Left colon (tissue), 2 donors: ENCODE measurements around the gene OSBPL6. TPM values are rescaled to one million over a fixed set of nuclear protein-coding genes. Genes with fewer than 3 reads are reported as not detected.
"Not testable (repeated sequence)": the region's sequence is repeated elsewhere in the genome, so short reads cannot be mapped to it uniquely, and the experiment has no call there.

Source experiments
- ATAC-seq: fragments of 200-7000 bp; cut with Tn5 transposase; one replicate; pipeline ENCODE4 v1.9.1; 2020; ENCODE audit warnings: mild to moderate bottlenecking, moderate library complexity
- DNase-seq, 2 donors: peaks; one replicate each; pipeline ENCODE4 v3.0.0-alpha.2; 2020
- intact Hi-C, 2 donors: fragments of 100-400 bp; cut with DNase I in 1 of 2; cut with micrococcal nuclease in 1 of 2; formaldehyde crosslinking; loops; one replicate each; pipeline versions ENCODE4 v1.11.2 to v1.14.0; 2022; cut with DNase I, micrococcal nuclease
- total RNA-seq, 2 donors: library from RNA; stranded (reverse); fragmentation: NEBNext Ultra II Directional; extraction: Animal tissue kit (Norgen Biotek cat#: 25700); gene quantifications; one replicate each; pipeline ENCODE4 v1.2.1, GENCODE V29; 2021
- donor health status: DM: no; HTN: no; CAD: no.
- donor health status: DM: yes; HTN: yes; CAD: no.

Gene OSBPL6
- total RNA-seq, 2 donors from 2014 or later, result 1.8 to 1.9 TPM

DNA sequence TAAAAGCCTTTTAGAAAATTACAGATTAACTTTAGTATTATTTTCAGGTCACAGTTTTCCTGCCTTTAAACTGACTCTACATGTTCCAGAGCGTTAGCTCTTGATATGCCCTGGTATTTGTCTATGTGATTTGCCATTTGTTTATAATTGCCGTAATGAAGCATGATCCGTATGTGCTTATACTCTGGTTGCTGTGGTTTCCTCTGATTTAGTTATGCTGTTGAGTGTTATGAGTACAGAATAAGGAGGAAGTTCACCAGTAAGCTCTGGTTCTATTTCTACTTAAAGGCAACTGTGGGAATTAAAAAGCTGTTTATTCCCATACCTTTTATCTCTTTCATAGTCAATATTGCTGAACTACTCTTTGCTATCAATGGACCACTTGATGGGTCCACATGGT, 123.5 kb downstream of the OSBPL6 start:
- no peak for DNase-seq
- ATAC-seq, result no peak
- intact Hi-C loops, result no loop called here

DNA sequence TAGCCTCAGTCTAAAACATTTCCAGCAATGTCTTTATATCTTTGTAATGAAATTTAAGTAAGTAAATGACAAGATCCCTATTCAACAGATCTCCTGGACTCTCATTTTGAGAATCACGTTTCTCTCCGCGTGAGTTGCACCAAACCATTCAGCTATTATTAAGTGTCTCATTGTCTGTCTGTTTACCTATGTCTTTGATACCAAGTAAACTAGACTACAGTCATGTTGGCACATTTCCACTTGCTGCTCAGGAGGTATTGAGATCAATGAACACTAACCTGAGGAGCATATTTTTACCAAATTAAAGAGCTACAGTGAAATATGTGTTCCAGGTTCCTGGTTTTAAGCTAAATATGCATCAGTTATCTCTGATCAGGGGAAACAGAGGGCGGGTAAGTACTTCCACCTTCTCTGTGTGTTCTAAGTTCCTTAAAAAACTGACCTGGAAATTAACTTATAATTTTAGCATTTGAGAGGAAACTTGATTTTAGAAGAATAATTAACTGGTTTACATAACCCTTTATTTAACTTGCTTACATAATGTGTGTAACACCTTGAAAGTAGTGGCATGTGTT, 125.8 kb downstream of the OSBPL6 start:
- DNase-seq (no peak), ATAC-seq (no peak)
- intact Hi-C loops, result no loop called here

DNA sequence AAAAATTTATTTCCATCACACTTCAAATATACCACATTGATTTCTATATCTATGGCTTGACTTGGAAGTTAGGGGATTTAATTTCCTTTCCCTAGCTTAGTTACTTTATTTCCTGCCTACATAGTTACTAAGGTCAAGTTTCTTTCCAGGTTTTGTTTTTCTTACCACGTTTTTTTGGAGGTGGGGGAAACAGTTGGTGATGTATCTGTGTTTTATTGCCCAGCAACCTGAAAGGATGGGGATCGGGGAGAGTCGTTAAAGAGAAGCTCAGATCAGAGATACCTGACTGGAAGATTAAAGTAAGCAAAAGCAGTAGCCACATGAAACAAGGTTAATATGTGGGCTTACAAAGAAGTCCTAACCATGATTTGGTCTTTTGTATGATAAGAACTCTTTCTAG, 127.8 kb downstream of the OSBPL6 start:
- intact Hi-C loops, result no loop called here

DNA sequence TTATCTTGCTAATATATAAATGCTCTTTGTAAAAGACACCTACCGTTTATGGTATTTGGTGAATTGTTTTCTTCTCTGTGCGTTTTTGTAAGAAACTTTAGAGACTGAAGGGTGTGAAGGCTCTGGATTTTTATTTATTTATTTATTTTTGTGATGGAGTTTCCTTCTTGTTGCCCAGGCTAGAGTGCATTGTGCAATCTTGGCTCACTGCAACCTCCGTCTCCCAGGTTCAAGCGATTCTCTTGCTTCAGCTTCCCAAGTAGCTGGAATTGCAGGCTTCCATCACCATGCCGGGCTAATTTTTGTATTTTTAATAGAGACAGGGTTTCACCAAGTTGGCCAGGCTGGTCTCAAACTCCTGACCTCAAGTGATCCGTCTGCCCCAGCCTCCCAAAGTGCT, 129.0 kb downstream of the OSBPL6 start:
- DNase-seq, intact Hi-C loops, ATAC-seq: not testable (repeated sequence)

More for the DNA sequence above, 127.8 kb downstream of the OSBPL6 start:
- no peak for DNase-seq
- ATAC-seq, result no peak

DNA sequence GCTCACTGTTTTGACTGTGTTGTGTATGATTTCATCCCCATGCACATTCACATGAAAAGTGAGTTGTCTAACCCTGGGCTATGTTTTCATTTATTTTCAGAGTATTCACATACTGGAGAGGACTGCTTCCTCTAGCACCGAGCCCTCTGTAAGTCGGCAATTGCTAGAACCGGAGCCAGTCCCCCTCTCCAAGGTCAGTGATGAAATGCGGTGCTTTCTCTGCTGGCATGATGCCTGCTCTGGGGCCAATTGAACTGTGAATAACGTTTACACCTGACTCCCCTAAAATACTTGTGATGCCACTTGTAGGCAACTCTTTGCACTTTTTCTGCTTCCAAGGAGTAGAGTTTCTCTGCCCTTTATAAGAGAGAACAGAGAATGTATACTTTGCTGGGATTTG, 129.8 kb downstream of the OSBPL6 start:
- no peak for ATAC-seq

DNA sequence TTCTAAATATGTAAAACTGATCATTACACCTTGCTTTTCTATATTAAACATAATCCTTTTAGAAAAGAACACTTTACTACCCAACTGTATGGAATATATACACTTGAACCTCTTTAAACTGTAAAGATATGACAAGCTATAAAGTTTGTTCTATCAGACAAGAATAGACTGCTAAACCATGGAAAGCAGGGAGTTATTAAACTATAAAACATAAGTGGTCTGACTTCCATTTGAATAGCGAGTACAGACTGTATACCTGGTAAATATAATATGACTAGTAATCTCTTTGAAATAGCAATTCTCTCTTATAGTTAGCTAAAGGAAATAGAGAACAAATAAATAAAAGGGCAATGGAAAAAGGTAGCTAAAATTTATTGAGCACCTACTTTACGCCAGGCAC, 131.0 kb downstream of the OSBPL6 start:
- intact Hi-C loops, result no loop called here
- peak; percentile 64 for ATAC-seq
- no peak for DNase-seq

More for the DNA sequence above, 129.8 kb downstream of the OSBPL6 start:
- no peak for DNase-seq
- intact Hi-C loops, result no loop called here

DNA sequence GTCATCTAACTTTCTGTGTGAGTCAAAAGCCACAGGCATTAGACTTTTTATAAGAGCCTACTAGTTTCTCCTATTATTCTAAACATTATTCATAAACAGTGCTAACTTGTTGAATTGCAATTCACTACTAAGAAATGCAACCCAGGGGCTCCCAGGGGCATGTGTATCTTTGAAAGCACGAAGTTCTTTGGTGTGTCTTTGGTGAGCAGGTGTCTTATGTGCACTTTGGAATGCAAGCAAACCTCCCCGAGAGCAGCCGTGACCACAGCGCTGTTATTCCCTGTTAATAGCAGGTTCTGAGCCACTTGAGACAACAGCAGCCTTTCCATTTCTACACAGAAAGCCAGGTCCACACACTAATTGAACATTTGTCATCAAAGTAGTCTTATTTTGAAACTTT, 133.2 kb downstream of the OSBPL6 start:
- intact Hi-C loops, result no loop called here
- DNase-seq (peak in 1 of 2 donors; percentile 7), ATAC-seq (peak; percentile 26)

DNA sequence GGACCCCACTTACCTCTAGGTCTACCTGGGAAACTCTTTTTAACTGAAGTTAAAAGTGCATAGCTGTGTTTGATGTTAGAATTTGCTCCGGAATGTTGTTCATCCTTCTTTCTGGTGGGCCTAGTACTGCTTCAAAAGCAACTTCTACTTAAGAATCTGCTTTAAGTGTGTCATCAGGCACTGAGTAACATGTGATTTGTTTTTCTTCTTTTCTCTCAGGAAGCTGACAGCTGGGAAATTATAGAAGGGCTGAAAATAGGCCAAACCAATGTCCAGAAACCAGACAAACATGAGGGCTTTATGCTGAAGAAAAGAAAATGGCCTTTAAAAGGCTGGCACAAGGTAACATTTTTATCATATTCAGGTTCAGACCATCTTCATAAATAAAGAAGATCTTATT, 133.7 kb downstream of the OSBPL6 start:
- DNase-seq (no peak), ATAC-seq (no peak)
- intact Hi-C loops, result no loop called here

DNA sequence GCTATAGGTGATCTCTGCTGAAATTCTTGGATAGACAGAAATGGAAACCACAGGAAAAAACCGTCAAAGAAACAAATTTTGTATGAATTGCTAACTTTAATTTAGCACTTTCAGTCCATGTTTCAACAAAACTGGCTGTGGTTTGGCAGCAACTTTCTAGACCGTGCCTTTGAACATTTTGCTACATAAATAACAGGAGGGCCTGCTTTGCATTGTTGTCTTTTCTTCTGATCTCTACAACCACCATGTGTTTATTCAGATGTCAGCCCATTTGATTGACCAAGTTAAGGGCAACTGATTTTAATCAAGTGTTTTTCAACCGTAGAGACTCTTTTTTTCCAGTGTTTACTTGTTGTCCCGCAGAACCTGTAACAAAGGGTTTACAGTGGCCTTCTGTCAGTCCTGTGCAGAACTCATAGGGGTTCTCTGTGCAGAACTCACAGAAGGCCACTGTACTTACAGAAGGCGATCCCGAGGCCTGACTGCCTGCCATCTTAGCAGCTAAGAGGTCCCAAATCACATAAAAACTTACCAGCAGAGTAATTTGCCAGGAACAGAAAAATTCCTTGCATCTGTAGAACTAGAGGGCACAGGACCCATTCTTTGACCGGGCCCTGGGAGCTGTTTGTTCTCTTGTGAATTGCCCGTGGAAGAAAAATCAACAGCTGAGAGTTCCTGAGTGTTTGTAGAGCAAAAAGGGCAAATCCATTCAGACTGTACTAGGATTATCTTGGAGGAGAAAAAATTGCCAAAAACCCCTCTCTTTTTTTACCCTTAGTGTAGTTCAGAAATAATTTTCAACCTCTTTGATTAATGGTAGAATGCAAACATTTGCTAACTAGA, 136.1 kb downstream of the OSBPL6 start:
- no peak for ATAC-seq
- DNase-seq, result no peak
- intact Hi-C loops, result no loop called here

DNA sequence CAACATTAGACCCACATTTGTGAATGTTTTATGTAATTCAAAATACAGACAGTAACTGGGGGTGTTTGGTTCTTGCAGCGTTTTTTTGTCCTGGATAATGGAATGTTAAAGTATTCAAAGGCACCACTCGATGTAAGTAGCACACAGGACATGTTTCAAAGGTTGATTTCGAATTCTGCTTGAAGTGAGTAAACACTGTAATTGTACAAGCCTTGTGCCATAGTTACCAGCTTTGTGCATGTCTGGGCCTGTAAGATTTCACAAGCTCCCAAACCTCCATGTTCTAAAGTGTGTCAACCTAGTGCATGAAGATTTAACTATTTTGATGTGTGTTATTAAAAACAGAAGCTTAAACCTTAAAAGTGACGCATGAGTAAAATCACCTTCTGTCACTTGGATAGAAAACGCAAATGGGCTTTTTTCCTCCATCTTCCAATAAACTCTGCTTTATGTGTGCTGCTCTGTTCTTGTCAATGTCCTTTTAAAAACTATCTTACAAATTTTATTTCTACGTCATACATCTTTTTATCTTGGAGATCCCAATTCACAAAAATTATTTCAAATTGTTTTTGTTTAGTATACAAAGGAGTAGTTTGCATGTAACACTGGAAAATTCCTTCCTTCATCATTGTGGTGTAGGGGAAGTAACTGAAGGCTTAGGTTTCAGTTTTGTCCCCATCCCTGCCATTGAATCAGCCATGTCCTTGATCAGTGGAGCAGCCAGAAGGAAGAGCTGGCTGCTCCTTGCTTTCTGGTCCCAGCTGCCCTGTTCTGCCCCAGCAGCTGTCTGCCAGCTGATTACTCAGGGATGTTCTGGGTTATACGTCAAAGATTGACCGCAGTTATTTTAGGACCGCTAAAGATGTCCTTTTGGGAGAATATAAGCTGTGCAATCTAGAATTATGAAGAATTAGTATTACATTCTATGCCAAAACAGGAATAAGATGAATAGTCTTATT, 137.4 kb downstream of the OSBPL6 start:
- intact Hi-C loops, result no loop called here
- no peak for DNase-seq
- ATAC-seq, result no peak

DNA sequence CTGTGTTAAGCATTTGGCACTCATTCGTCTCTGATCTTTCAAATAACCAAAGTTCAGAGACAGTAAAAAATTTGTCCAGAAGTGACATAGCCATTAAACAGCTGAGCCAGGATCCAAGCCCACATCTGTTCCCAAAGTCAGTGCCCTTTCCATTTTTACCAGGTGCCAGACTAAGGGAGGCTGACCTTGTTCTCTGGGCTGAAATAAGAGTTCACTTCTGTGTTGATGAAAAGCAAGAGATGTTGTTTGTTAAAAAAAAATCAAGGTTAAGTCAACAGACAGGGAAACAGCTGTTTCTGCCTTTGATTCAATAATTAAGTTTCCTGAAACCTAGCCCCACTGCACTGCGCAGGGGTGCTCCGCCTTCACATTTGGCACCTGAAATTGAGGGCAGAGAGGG, 139.5 kb downstream of the OSBPL6 start:
- DNase-seq (no peak), ATAC-seq (no peak)
- intact Hi-C loops, result no loop called here

DNA sequence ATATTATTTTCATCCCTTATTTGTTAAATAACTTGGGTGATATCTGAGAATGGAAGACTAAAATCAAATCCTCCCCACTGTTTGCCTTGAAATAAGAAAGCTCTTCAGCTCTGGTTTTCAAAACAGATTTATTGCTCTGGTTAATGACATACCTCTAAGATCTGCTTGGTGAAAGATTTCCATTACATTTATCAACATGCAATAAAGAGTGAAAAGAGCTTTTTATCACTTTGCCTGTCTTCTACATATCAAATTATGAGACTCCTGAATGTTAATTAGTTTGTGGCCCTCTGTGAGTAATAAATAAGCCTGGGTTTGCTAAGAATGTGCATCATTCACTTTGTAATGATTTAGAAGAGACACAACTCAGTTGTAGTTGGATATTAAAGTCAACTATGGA, 140.9 kb downstream of the OSBPL6 start:
- no peak for DNase-seq
- no peak for ATAC-seq

DNA sequence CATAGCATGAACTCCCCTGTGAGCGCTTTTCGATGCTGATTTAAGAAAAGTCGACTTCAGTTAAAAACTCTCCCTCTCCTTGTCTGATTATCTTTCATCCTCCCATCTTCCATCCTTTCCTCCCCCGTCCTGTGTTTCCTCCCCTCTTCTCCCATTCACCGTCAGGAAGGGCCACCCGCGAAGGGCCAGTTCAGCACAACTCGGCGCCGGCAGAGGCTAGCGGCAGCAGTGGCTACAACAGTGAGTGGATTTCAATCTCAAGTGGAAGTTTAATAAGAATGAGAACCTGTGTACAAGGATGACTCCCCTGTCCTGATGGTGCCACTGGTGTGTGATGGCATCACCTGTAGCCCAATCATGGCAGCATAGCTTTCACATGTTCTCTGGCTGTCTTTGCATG, 149.8 kb downstream of the OSBPL6 start:
- no peak for ATAC-seq
- intact Hi-C loops, result no loop called here
- DNase-seq, result no peak

More for the DNA sequence above, 140.9 kb downstream of the OSBPL6 start:
- intact Hi-C loops, result no loop called here

DNA sequence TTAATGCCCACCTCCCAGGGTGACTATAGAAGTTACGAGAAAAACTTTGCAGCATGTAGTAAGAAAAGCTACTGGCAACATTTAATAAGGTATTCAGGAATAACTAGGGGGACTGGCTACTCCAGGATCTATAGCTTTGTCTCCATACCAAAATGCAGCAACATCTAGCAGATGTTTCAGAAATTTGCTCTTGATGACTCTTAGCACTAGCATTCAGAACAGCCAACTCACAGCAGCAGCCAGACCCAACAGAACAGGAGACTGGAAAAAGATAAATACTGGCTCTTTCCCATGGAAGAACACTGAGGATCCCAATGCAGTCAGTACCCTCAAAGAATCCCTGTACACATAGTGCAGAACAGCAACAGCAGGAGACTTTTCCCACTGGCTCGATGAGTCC, 151.6 kb downstream of the OSBPL6 start:
- ATAC-seq (no peak), DNase-seq (no peak)
- intact Hi-C loops, result no loop called here

DNA sequence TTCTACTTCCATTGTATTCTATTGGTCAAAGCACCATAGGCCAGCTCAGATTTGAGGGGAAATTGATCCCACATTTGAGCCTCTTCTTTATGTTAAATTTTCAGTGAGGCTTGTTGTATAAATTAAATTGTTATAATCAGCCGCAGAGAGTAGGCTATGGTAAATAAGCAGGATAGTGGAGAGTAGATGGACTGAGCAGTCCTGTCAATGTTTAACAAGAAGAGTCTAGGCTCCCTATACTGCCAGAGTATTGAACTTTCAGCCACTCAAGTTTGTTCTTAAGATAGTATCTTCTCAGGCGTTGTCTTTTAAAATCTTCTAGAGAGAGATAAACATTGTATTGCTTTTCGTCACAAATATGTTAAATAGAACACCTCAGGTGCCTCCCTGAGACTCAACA, 155.7 kb downstream of the OSBPL6 start:
- no peak for DNase-seq
- intact Hi-C loops, result no loop called here
- no peak for ATAC-seq

DNA sequence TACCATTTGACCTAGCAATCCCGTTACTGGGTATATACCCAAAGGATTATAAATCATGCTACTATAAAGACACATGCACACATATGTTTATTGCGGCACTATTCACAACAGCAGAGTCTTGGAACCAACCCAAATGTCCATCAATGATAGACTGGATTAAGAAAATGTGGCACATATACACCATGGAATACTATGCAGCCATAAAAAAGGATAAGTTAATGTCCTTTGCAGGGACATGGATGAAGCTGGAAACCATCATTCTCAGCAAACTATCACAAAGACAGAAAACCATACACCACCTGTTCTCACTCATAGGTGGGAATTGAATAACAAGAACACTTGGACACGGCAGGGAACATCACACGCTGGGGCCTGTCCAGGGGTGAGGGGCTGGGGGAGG, 163.4 kb downstream of the OSBPL6 start:
- ATAC-seq, intact Hi-C loops, DNase-seq: not testable (repeated sequence)

DNA sequence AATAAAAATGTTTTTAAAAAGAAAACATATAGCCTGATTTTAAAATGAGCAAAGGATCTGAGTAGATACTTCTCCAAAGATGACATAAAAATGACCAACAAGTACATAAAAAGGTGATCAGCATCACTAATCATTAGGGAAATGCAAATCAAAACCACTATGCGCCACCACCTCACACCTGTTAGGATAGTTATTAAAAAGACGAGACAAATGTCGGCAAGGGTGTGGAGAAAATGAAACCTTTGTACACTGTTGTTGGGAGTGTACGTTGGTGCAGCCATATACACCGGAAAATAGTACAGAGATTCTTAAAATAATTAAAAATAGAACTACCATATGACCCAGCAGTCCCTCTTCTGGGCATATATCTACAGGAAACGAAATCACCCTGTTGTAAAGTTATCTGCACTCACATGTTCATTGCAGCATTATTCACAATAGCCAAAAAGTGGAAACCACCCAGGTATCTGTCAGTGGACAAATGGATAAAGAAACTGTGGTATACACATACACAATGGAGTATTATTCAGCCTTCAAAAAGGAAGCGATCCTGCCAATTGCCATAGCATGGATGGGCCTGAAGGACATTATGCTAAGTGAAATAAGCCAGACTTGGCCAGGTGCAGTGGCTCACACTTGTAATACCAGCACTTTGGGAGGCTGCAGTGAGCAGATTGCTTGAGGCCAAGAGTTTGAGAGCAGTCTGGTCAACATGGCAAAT, 165.0 kb downstream of the OSBPL6 start:
- ATAC-seq (no peak), DNase-seq (no peak)
- intact Hi-C loops, result no loop called here

DNA sequence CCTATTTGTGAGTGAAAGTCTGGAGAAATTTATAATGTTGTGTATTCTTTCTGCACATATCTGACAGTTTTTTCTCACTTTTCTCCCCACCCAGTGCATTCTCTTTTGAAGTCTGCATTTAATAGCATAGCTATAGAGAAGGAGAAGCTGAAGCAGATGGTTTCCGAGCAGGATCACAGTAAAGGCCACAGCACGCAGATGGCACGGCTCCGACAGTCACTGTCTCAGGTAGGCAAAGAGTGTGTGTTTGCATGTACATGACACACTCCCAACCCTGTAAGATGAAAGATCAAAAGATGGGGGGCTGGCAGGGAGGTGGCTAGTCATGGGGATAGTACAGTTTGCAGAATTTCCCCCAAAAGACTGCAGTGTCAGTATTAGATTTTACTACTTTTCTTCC, 167.3 kb downstream of the OSBPL6 start:
- ATAC-seq, result no peak
- intact Hi-C loops, result no loop called here
- DNase-seq, result no peak

DNA sequence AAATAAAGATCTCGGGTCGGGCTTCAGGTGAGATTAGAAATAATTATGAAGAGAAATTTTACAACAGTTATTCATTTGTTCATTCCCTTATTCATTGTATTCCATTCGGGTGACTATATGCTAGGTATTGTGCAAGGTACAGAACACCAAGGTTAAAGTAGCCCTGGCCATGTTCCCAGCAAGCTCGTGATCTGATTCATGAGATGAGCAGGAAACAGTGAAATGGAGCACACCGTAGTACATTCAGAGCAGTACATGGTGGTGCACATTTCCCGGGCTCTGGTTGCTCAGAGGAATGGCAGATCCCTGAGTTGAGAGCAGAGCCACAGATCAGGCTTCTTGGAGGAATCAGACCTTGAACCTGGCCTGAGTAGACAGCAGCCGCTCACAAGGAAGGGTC, 168.9 kb downstream of the OSBPL6 start:
- no peak for DNase-seq
- intact Hi-C loops, result no loop called here
- ATAC-seq, result no peak
